Measurements from ENCODE around the gene SMIM44. TPM values are rescaled to one million over a fixed set of nuclear protein-coding genes. Genes with fewer than 3 reads are reported as not detected.

Gene SMIM44
- total RNA-seq, 1 donor from 2014 or later, result not detected

DNA sequence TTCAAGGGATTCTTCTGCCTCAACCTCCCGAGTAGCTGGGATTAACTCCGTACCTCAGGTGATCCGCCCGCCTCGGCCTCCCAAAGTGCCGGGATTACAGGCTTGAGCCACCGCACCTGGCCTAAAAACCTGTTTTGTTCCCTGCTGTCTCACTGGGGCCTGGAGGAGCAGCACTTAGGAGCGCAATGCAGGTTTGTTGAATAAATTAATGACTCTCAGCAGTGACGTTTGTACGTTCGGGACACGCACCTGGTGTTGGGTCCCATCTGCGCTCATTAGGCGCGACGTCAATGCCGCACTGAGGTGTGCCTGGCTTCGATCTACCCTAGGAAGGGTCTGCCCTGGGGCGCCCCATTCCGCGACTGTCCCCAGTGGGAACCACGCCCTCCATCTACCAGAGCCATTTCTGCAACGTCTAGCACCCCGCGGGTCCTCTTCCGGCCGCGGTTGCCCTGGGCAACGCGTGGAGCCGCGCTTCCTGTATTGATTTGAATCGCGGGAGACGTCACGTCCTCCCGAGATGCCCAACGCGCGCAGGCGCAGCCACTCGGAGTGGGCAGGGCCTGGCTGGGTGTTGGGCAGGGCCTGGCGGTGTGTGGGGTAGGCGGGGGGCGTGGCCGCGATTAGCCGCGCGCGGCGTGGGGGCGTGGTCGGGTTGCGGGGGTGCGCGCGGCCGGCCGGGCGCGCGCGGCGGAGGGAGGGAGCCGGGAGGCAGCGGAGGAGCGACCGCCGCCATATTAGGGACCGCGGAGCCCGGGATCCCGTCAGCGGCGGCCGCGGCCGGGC, 22.6 kb upstream of the SMIM44 start, which contains the start of gene FZR1:
TSS of gene FZR1 (plus strand) at position 714 of the 786 bp plus-strand sequence. CDS start 16,679 bp downstream, outside the sequence.
- DNase-seq (peak; percentile 100), ATAC-seq (peak; percentile 97)
- intact Hi-C loops (cut with micrococcal nuclease), result no loop called here

- no peak for DNase-seq
- intact Hi-C loops (cut with micrococcal nuclease), result no loop called here
- ATAC-seq, result no peak
These were observed 21.5 kb upstream of the SMIM44 start for GRCh38 chr19:3504735-3505134.

DNA sequence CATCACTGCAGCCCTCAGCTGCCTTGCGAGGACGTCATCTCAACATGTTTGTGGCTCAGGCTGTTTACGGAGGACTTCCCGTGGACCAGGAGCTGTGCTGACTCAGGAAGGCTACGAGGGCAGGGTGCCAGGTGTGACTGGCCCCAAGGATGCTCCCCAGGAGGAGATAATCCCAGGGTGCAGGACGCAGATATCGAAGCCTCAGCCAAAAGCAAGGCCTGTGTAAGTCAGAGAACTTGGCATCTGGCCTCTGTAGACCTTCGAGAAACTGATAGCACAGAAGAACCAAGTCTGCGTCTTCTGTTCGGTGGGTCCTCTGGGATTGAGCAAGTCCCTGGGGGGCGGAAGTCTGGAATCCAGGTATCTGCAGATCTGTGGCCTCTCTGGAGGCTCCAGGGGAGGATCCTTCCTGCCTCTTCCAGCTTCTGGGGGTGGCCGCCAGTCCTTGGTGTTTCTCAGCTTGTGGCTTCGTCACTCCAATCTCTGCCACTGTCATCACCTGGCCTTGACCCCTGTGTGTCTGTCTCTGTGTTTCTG, 19.9 kb upstream of the SMIM44 start:
- no peak for ATAC-seq
- intact Hi-C loops (cut with micrococcal nuclease), result no loop called here
- no peak for DNase-seq

DNA sequence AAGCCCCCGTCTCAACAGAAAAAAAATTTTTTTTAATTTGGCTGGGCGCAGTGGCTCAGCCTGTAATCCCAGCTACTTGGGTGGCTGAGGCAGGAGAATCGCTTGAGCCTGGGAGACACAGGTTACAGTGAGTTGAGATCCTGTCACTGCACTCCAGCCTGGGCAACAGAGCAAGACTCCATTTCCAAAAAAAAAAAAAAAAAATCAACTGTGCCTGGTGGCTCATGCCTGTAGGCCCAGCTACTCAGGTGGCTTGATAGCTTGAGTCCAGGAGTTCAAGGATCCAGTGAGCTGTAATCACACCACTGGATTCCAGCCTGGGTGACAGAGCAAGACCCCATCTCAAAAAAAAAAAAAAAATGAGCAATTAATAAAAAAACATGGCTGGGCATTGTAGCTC, 18.5 kb upstream of the SMIM44 start:
- ATAC-seq (no peak), DNase-seq (no peak)
- intact Hi-C loops (cut with micrococcal nuclease), result no loop called here

DNA sequence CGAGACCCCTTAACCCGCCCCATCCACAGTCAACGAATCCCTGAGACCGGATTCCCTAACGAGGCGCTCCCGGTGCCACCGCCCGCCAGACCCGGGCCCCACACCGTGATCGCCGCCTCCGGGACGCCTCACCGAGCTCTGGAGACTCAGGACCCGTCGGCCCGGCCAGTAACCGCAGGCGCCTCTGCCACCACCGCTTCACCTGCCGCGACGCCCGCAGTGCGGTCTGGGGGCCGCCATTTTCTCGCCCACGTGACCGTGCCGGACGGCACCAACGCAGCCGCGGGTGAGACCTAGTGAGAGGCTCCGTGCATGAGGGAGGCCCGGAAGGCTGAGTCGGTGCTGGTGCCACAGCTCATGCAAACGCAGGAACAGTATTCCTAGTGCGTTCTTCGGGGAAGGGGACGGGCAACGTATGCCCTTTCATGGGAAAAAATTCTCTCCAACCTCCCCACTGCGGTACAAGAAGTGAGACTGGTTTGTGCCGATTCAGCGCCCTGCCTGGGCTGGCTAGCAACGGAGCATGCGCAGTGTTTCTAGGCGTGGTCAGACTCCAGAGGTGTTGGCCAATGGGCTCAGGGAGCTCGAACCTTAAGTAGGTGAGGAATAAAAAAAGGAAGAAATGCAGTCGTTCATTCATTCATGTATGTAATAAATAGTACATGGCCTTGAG, 17.3 kb upstream of the SMIM44 start, which contains the start of gene DOHH:
TSS of gene DOHH (minus strand) at position 246 of the 673 bp plus-strand sequence. CDS start 3,860 bp downstream, outside the sequence.
- peak; percentile 96 for DNase-seq
- intact Hi-C loops (cut with micrococcal nuclease), result no loop called here
- peak; percentile 94 for ATAC-seq

- DNase-seq (no peak), ATAC-seq (peak; percentile 5)
- intact Hi-C loops (cut with micrococcal nuclease), result no loop called here
These were observed 16.6 kb upstream of the SMIM44 start for GRCh38 chr19:3499738-3500428.

DNA sequence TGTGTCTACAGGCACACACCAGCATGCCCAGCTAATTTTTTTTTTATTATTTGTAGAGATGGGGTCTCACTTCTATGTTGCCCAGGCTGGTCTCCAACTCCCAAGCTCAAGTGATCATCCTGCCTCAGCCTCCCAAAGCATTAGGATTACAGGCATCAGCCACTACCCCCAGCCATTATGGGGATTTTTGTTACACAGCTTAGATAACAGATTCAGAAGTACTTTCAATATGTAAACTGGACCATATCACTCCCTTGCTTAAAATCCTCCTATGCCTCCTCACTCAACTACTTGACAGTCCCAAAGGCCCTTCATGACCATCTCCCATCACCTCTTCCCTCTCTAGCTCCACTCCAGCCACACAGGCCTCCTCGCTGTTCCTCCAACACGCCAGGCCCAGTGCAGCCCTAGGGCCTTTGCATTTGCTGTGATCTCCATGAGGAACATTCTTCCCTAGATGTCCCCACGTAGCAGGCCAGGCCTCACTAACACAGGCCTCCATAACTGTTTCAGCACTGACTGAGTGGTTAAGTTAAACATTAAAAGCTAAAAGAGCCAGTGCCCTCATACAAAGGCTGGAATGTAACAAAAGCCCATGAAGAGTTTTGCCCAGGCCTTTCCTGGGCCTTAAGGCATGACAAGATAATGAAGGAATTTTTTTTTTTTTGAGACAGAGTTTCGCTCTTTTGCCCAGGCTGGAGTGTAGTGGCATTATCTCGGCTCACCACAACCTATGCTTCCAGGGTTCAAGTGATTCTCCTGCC, 14.7 kb upstream of the SMIM44 start:
- intact Hi-C loops (cut with micrococcal nuclease), result no loop called here
- ATAC-seq (no peak), DNase-seq (no peak)

DNA sequence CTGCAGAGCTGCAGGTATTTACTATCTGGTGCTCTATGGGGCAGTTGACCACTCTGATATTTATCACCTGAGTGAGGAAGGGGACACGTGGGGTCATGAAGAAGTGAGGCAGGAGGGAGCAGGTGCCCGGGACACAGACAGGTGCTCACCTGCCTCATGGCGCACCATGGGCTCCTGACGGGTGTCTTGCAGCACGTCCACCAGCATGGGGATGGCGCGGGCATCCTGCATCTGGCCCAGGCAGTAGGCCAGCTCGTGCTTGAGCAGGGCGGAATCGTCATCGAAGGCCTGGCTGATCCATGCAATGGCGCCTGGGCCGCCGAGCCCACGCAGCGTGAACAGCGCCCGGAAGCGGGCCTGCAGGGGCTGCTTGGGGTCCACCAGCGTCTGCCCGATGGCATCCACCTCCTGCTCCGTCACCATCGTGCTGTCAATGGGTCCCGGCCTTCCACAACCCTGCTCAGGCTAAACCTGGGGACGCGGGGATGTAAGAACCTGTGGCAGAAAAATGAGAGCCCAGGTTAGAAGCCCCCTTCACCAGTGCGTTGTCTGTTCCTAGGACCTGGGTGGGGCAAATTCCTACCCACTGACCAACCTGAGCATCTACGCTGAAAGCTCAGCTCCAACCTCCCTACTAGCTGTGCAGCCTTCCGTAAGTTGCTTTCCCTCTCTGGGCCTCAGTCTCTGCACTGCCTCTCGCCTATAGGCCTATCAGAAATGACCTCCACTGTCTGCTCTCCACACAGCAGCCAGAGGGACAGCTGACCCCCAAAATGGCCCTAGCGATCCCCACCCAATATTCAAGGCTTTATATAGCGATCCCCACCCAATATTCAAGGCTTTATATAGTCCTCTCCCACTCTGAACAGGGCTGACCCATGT, 13.4 kb upstream of the SMIM44 start:
- intact Hi-C loops (cut with micrococcal nuclease), result no loop called here
- DNase-seq (peak; percentile 28), ATAC-seq (no peak)

GRCh38 chr19:3494559-3494958, 11.3 kb upstream of the SMIM44 start:
- ATAC-seq (no peak), DNase-seq (no peak)
- intact Hi-C loops (cut with micrococcal nuclease), result no loop called here

DNA sequence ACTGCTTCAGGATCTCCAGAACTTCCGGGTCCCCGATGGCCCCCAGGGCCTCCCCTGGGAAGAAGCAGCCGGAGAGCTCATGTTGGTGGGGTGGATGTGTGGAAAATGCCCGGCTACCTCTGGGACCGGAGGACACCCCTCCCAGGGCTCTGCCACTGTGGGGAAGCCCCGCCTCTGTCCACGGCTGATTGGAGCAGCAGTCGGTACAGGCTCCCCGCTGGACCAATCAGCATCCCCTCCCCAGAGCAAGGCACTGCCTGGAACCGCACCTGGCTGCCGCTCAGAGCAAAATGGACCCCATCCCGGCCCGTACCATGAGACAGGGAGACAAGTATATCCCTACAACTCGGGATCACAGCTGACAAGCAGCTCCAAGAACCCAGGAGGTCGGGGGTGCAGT, 10.8 kb upstream of the SMIM44 start:
- intact Hi-C loops (cut with micrococcal nuclease), result no loop called here
- DNase-seq (no peak), ATAC-seq (peak; percentile 27)

- DNase-seq, result peak; percentile 17
- ATAC-seq, result no peak
- intact Hi-C loops (cut with micrococcal nuclease), result no loop called here
These were observed 10.4 kb upstream of the SMIM44 start for GRCh38 chr19:3493651-3494050.

DNA sequence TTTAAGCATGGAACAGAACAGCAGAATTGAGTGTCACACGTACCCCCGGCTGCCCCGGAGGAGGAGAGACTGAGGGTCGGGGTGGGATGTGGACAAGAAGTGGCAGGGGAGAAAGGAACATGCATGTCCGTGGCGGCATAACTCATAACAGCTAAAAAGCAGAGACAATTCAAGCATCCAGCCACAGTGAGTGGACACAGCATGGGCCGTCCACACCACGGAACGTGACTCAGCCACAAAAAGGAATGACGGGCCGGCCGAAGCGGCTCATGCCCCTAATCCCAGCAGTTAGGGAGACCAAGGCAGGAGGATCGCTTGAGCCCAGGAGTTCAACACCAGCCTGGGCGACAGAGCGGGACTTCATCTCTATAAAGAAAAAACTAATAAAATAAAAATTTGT, 9.7 kb upstream of the SMIM44 start:
- no peak for ATAC-seq
- DNase-seq, result no peak
- intact Hi-C loops (cut with micrococcal nuclease), result no loop called here

DNA sequence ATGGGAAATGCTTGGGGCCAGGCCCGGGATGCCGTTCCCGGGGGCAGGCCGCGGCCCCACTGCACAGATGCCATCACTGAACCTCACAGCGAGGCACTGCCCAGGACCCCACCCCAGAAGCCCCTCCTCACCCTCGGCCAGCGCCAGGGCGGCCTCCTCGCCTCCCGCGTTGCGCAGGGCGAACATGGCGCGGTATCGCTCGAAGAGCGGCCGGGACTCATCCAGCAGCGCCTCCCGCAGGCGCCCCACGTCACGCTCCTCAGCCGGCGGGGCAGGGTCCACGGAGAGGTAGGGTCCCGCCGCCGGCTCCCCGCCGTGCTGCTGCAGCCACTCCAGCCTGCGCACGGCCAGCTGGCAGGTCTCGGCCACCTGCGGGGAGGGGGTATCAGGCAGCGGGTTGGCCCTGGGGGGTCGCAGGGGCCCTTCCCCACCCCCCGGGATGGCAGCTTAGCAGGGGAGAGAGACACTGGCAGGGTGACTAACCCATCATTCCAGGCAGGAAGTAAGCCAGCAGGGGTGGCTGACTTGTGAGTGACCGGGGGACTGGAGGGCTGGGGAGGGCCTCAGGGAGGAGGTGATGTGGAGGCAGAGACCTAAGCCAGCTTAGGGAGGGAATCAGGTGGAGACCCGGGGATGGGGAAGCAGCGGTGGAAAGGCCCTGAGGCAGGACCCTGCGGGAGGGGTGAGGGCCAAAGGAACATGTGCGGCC, 9.0 kb upstream of the SMIM44 start:
- ATAC-seq (no peak), DNase-seq (no peak)
- intact Hi-C loops (cut with micrococcal nuclease), result no loop called here

GRCh38 chr19:3491396-3492119, 8.3 kb upstream of the SMIM44 start:
- ATAC-seq (no peak), DNase-seq (no peak)
- intact Hi-C loops (cut with micrococcal nuclease), result no loop called here

- no peak for DNase-seq
- intact Hi-C loops (cut with micrococcal nuclease), result no loop called here
- no peak for ATAC-seq
These were observed 575 bp downstream of the SMIM44 start for GRCh38 chr19:3482507-3483225.
